K562 (cell line): Measurements from ENCODE around the gene RNASE8. TPM values are rescaled to one million over a fixed set of nuclear protein-coding genes. Genes with fewer than 3 reads are reported as not detected.

Experiments used
- ATAC-seq: fragments of 200-7000 bp; cut with Tn5 transposase; 3 replicates; pipeline ENCODE4 v1.9.1; 2020; ENCODE audit warnings: moderate library complexity
- BruUV-seq: library from RNA; stranded (reverse); fragments of 400-500 nt; replicated peaks from 2 replicates; lab custom pipeline; 2021; lab: Mats Ljungman, UMichigan
- CTCF ChIA-PET: fragments of 300-600 bp; formaldehyde crosslinking; extraction: SDS; loops from one replicate; lab custom pipeline; 2021; ENCODE audit warnings: low intra/inter-chr PET ratio; lab: Yijun Ruan, JAX
- POLR2A ChIA-PET: fragments of 300-600, 350-650 bp; sonication (Branson Sonifier 250); formaldehyde crosslinking; extraction: SDS; loops from one replicate; lab custom pipeline; 2021; ENCODE audit warnings: antibody characterized with exemption, inconsistent platforms; lab: Yijun Ruan, JAX
- DNase-seq, 4 experiments: peaks; one replicate each; pipeline versions ENCODE4 v3.0.0 to v3.0.0-alpha.2; 2011 to 2018; ENCODE audit warnings: low spot score in 3 of 4, mixed read lengths in 3 of 4; ENCODE audit errors: extremely low read depth in 1 of 4
- FAIRE-seq: peaks from 2 replicates; lab custom pipeline; 2011; peaks lifted over from hg19 to GRCh38; lab: Jason Lieb, UNC
- H2AFZ ChIP-seq: 2 replicates; pipeline ENCODE4 v1.6.0; 2011; ENCODE audit warnings: low read depth, low read length, control low read depth, inconsistent platforms
- H3K27ac ChIP-seq: fragments of 200-600 bp; 3 replicates; pipeline ENCODE4 v1.8.0; 2011; ENCODE audit warnings: low read depth, mild to moderate bottlenecking, control low read depth, inconsistent platforms, low read length, moderate library complexity, mixed read lengths; ENCODE audit errors: extremely low read depth
- H3K27me3 ChIP-seq, 2 experiments: fragments of 300-600 bp in 1 of 2; 2 replicates in 1 of 2; 3 replicates in 1 of 2; pipeline versions ENCODE4 v1.6.0 to v1.8.0; 2011; ENCODE audit warnings: inconsistent platforms in 2 of 2, low read length in 2 of 2, mild to moderate bottlenecking in 1 of 2, mixed read lengths in 1 of 2, moderate library complexity in 1 of 2; ENCODE audit not compliant: control insufficient read depth in 2 of 2, insufficient read depth in 2 of 2
- H3K36me3 ChIP-seq: fragments of 300-600 bp; 3 replicates; pipeline ENCODE4 v1.8.0; 2011; ENCODE audit warnings: mild to moderate bottlenecking, low read length, inconsistent platforms; ENCODE audit not compliant: control insufficient read depth, insufficient read depth
- H3K4me1 ChIP-seq, 2 experiments: fragments of 200-600 bp in 1 of 2; replicated peaks in 1 of 2; 2 replicates in 1 of 2; 3 replicates in 1 of 2; pipeline versions ENCODE4 v1.5.1 to v1.8.0; 2011; ENCODE audit warnings: inconsistent platforms in 2 of 2, low read length in 2 of 2, mild to moderate bottlenecking in 1 of 2, mixed read lengths in 1 of 2, moderate library complexity in 1 of 2; ENCODE audit not compliant: control insufficient read depth in 2 of 2, insufficient read depth in 2 of 2
- H3K4me2 ChIP-seq: 2 replicates; pipeline ENCODE4 v1.6.1; 2011; ENCODE audit warnings: low read length, control low read depth, inconsistent platforms, mixed read lengths; ENCODE audit not compliant: insufficient read depth
- H3K4me3 ChIP-seq: fragments of 200-600 bp; sonication (generic), shearing (Covaris generic); 2 replicates; pipeline ENCODE4 v1.5.1; 2016; ENCODE audit warnings: control low read depth, inconsistent platforms
- H3K79me2 ChIP-seq: fragments of 200-600 bp; 3 replicates; pipeline ENCODE4 v1.8.0; 2011; ENCODE audit warnings: low read length, inconsistent platforms; ENCODE audit not compliant: control insufficient read depth, insufficient read depth
- H3K9ac ChIP-seq, 2 experiments: 2 replicates each; pipeline versions ENCODE4 v1.6.0 to v1.6.1; 2011; ENCODE audit warnings: low read depth in 2 of 2, low read length in 2 of 2, control low read depth in 1 of 2, inconsistent platforms in 1 of 2, mild to moderate bottlenecking in 1 of 2, mixed read lengths in 1 of 2; ENCODE audit not compliant: insufficient read depth in 1 of 2
- H3K9me1 ChIP-seq: one replicate; pipeline ENCODE4 v1.6.0; 2011; ENCODE audit warnings: inconsistent platforms, mild to moderate bottlenecking, low read length, moderate library complexity; ENCODE audit not compliant: control insufficient read depth, insufficient read depth
- H3K9me3 ChIP-seq: replicated peaks from 2 replicates; pipeline ENCODE4 v1.5.1; 2011; ENCODE audit warnings: low read depth, low read length, inconsistent platforms; ENCODE audit not compliant: control insufficient read depth, insufficient read depth
- H4K20me1 ChIP-seq: replicated peaks from 2 replicates; pipeline ENCODE4 v1.6.1; 2011; ENCODE audit warnings: low read length, inconsistent platforms, mixed read lengths; ENCODE audit not compliant: control insufficient read depth, insufficient read depth
- CREB3 ChIP-seq: fragments of 450-650 bp; conservative IDR thresholded peaks from 2 replicates; pipeline ENCODE4 v1.6.1; 2016; ENCODE audit warnings: missing genetic modification characterization, low read depth, mild to moderate bottlenecking, missing compliant biosample characterization, moderate library complexity
- NR2F6 ChIP-seq: fragments of 450-650 bp; formaldehyde crosslinking; IDR thresholded peaks from 2 replicates; pipeline ENCODE4 v1.4.0; 2020; ENCODE audit warnings: mild to moderate bottlenecking
- TCFL5 ChIP-seq: fragments of 250-450 bp; sonication (Bioruptor Pico); conservative IDR thresholded peaks from 2 replicates; pipeline ENCODE4 v1.6.1; 2021; ENCODE audit warnings: mild to moderate bottlenecking, moderate library complexity, matching md5 sums
- ZNF134 ChIP-seq: fragments of 250-450 bp; sonication (Bioruptor Pico); conservative IDR thresholded peaks from 2 replicates; pipeline ENCODE4 v1.4.0; 2020
- ZNF197 ChIP-seq: fragments of 200-800 bp; sonication (Bioruptor generic); IDR thresholded peaks from 2 replicates; pipeline ENCODE4 v1.6.1; 2016; ENCODE audit warnings: low read depth, missing genetic modification characterization, missing compliant biosample characterization
- WGBS: fragments of 100-300 bp; shearing (Covaris generic); methylation state at CpG from one replicate; pipeline ENCODE4 v1.1.6; 2016; ENCODE audit warnings: low coverage, mixed read lengths; ENCODE audit not compliant: insufficient coverage; ENCODE audit errors: missing lambda C conversion rate; 5-methylcytosine and 5-hydroxymethylcytosine counted together
- in situ Hi-C: fragments of 300-500 bp; cut with MboI; formaldehyde crosslinking; loops from 4 replicates; pipeline ENCODE4 v1.15.0; 2018; ENCODE audit warnings: inconsistent platforms, mixed read lengths
- intact Hi-C: fragments of 100-400 bp; cut with micrococcal nuclease; formaldehyde crosslinking; loops from 2 replicates; pipeline ENCODE4 v1.14.2; 2022
- polyA plus RNA-seq, 8 experiments: library from polyadenylated mRNA; depleted of rRNA in 4 of 8; stranded (reverse) in 5 of 8; unstranded in 3 of 8; fragments of >200 nt; fragmentation: Nextera tagmentation in 2 of 8; fragmentation: Illumina TruSeq in 1 of 8; extraction: Ambion mirVana in 2 of 8; extraction: Trizol in 1 of 8; gene quantifications; 2 replicates each; pipeline versions ENCODE4 v1.2.1 to v1.2.3, GENCODE V29; 2011 to 2014; ENCODE audit warnings: inconsistent platforms in 1 of 8, missing spikeins in 1 of 8
- total RNA-seq, 7 experiments: library from RNA; depleted of rRNA in 6 of 7; stranded (reverse); fragments of >200 nt in 6 of 7; fragmentation: Illumina TruSeq in 2 of 7; extraction: Trizol in 2 of 7; gene quantifications; 2 replicates each; pipeline versions ENCODE4 v1.2.1 to v1.2.3, GENCODE V29; 2011 to 2021; ENCODE audit warnings: low replicate concordance in 1 of 7

RNASE8 gene
- total and polyA plus RNA-seq, 9 of the 15 experiments (the other 6 are each of a cell fraction or from before 2014, with no cell fraction given): not detected

DNA sequence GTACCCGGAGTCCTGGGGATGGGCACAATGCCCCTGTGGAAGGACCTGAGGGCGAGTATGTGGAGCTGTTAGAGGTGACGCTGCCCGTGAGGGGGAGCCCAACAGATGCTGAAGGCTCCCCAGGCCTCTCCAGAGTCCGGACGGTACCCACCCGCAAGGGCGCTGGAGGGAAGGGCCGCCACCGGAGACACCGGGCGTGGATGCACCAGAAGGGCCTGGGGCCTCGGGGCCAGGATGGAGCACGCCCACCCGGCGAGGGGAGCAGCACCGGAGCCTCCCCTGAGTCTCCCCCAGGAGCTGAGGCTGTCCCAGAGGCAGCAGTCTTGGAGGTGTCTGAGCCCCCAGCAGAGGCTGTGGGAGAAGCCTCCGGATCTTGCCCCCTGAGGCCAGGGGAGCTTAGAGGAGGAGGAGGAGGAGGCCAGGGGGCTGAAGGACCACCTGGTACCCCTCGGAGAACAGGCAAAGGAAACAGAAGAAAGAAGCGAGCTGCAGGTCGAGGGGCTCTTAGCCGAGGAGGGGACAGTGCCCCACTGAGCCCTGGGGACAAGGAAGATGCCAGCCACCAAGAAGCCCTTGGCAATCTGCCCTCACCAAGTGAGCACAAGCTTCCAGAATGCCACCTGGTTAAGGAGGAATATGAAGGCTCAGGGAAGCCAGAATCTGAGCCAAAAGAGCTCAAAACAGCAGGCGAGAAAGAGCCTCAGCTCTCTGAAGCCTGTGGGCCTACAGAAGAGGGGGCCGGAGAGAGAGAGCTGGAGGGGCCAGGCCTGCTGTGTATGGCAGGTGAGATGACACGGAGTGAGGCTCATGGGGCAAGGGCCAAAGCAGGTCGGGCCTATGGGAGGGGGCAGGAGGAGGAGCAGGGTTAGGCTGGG is 17.0 kb downstream of the RNASE8 start:
- 79% methylated on average over 7 of the region's 26 CpGs for WGBS
- TF ChIP-seq ZNF197 (CRISPR knock-in tag): no peak
- TF ChIP-seq CREB3 (tag): no peak
- TF ChIP-seq TCFL5 (CRISPR knock-in tag): no peak
- TF ChIP-seq ZNF134 (CRISPR knock-in tag): no peak
- TF ChIP-seq NR2F6 (CRISPR knock-in tag): no peak
- TF ChIP-seq, all 486 proteins: peak for 0
- ATAC-seq (no peak), DNase-seq (no peak), FAIRE-seq (no peak)
- intact Hi-C loops: no loop called here
- no TSS peak for BruUV-seq
- no peak overlapping the region; a peak in 1 of 4 replicates for H3K9ac ChIP-seq
- in situ Hi-C loops: no loop called here
- CTCF ChIA-PET: no interaction called here
- H3K4me3 ChIP-seq: no peak overlapping the region
- no peaks in the 10 kb centered on the region for H3K9me3 ChIP-seq
- no peaks in the 10 kb centered on the region; the same call in 2 of the 3 replicates for H3K79me2 ChIP-seq
- no peak overlapping the region for H3K27ac ChIP-seq
- H3K4me2 ChIP-seq: no peak overlapping the region
- H3K4me1 ChIP-seq: peaks cover 0 to 30% of the 10 kb centered on the region in 2 experiments; a peak in 3 of 5 replicates
- no peak overlapping the region for H2AFZ ChIP-seq
- no peaks in the 10 kb centered on the region for H4K20me1 ChIP-seq
- POLR2A ChIA-PET: interaction anchor here (0.9 to 1.3 kb wide), 2 partner anchors 9 to 12 kb away, joined by 3 to 4 read pairs; no protein-coding TSS in a partner anchor
- no peaks in the 10 kb centered on the region for H3K9me1 ChIP-seq
- H3K36me3 ChIP-seq: no peaks in the 10 kb centered on the region
- no peaks in the 10 kb centered on the region for H3K27me3 ChIP-seq
